GM21737 (cell line): ENCODE data around the gene ATP4A.

Experiments used
- ATAC-seq: cut with Tn5 transposase; IDR thresholded peaks from one replicate; pipeline ENCODE4 v1.9.1; 2021; ENCODE audit warnings: mild to moderate bottlenecking, moderate library complexity; ENCODE audit not compliant: unreplicated experiment

Gene ATP4A

GRCh38 chr19:35529241-35530218, 33.9 kb downstream of the ATP4A start:
- no peak for ATAC-seq

DNA sequence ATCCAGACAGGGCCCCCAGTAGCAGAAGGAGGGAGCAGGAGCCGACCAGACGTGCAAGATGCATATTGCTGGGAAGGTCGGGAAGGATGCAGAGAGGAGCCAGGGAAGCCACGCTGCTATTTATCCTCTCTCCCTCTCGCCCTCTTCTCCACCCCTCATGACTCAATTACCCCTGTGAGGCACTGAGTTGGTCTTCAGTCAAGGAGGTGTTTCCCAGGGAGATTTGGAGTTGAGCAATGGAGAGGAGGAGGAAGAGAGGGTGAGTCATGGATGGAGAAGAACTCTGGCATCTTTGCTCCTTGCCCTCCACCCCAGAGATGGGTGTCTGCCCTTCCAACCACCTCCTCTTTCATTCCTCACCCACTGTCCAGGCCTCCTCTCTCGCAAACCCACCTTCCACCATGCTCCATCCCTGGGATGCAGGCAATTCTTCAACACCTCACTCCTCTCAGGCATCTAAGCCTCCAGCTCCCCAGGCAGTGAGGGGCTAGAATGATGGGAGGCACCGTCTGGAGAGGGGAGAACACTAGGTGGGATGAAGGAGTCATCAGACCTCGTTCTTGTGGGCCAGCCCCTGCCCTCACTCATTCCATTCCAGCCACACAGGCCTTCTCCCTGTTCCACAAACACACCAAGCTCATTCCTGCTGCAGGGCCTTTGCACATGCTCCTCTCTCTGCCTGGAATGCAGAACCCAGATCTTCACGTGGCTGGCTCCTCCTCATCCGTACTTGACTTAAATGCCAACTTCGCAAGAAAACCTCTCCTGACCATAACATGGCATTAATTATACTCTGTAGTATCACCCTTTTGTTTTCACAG, 35.0 kb downstream of the ATP4A start, which contains the start of gene SBSN:
Gene SBSN (minus strand): TSS at position 94 of the 821 bp plus-strand sequence. CDS start 30 bp downstream, at position 64.
- ATAC-seq = no peak

DNA sequence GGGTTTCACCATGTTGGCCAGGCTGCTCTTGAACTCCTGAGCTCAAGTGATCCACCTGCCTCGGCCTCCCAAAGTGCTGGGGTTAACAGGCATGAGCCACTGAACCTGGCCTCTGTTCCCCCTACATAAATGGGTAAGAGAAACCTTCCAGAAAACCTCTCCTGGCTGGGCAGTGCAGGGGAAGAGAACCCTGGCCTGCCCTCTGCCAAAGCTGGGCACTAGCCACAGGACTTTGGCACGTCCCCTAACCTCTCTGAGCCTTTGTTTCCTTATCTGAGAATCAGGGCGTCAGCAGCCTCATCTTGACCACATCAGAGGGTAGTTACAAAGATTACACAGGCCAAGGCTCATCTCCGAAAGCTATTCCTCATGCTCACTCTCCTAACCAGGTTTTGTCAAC, 37.6 kb downstream of the ATP4A start:
- ATAC-seq = no peak

GRCh38 chr19:35524181-35524837, 39.1 kb downstream of the ATP4A start:
- no peak for ATAC-seq

DNA sequence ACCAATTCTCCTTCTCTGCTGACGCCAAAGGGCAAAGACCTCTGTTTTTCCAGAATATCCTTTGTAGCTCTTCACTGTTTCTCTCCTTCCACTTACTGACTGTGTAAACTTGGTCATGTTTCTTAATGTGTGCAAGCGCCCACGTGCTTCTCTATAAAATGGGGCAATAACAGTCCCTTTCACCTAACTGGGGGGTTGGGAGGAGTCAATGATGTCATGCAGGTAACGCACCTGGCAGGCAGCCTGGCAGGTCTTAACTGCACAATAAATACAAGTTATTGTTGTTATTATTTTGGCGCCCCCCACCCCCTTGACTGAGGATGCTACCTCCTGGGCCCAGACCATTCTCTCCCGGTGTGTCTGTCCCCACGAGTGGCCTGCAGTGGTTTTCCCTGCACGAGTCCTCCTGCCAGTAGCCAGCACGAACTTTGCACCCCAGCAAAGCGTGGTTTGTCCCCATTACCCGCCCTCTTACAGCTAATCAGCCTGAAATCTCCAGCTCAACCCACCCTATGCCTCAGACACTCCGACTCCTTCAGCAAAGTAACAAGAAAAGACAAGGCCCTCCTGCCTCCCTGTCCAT, 40.6 kb downstream of the ATP4A start:
- ATAC-seq = no peak

GRCh38 chr19:35521124-35521743, 42.2 kb downstream of the ATP4A start:
- no peak for ATAC-seq

GRCh38 chr19:35519291-35519690, 44.2 kb downstream of the ATP4A start:
- ATAC-seq = no peak

GRCh38 chr19:35518313-35518712, 45.1 kb downstream of the ATP4A start:
- no peak for ATAC-seq

DNA sequence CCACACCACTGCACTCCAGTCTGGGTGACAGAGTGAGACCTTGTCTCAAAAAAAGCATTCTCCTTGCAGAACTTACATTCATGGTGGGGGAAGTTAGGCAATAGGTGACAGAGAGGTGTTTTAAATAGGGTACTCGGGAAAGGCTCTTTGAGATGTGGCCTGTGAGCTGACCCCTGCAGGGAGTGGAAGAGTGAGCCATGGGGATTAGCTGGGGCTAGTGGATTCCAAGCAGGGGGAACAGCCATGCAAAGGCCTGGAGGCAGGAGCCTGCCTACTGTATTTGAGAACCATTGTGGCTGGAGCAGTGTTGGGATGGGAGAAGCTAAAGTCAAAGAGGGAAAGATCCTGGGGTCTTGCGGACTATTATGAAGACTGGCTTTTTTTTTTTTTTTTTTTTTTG, 46.1 kb downstream of the ATP4A start:
- no peak for ATAC-seq

GRCh38 chr19:35516310-35516709, 47.1 kb downstream of the ATP4A start:
- no peak for ATAC-seq

GRCh38 chr19:35514282-35514809, 49.1 kb downstream of the ATP4A start:
- no peak for ATAC-seq

DNA sequence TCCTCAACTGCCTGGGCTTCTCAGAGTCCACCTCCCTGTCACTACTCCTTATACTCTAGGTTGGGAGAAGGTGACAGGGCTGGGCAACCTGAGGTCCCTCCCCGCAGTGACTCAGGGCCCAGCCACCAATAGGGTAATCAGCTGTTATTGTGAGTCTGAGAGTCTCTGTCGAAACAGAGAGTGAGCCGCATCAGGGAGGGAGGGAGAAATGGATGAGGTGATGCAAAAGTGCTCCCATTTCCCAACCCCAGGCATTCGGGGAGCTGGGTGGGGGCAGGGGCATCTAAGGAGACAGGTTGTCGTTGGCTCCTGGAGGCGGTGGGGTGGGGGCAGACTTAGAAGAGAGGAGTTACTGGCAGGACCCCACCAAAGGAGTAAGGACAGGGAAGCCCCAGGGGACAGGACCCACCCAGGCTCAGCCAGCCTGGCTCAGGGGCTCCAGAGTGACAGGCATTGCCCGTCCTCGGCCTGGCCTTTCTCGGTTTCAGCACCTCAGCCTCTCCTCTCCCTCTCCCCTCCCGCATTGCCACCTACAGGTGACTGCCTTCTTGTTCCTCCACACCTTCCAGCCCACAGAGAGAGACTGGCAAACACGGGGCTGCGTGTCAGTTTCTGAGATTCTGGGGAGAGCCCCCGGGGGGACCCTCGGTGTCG, 49.7 kb downstream of the ATP4A start, which contains the start of gene DMKN:
Gene DMKN (minus strand): TSS at position 22 of the 654 bp plus-strand sequence. CDS start 174 bp downstream, outside the sequence.
- ATAC-seq = no peak

GRCh38 chr19:35512831-35513627, 50.4 kb downstream of the ATP4A start:
- ATAC-seq = no peak

GRCh38 chr19:35511337-35511736, 52.1 kb downstream of the ATP4A start:
- ATAC-seq = no peak

- no peak for ATAC-seq
These were observed 52.9 kb downstream of the ATP4A start for GRCh38 chr19:35510626-35510964.

- ATAC-seq = no peak
These were observed 53.4 kb downstream of the ATP4A start for GRCh38 chr19:35509861-35510625.

DNA sequence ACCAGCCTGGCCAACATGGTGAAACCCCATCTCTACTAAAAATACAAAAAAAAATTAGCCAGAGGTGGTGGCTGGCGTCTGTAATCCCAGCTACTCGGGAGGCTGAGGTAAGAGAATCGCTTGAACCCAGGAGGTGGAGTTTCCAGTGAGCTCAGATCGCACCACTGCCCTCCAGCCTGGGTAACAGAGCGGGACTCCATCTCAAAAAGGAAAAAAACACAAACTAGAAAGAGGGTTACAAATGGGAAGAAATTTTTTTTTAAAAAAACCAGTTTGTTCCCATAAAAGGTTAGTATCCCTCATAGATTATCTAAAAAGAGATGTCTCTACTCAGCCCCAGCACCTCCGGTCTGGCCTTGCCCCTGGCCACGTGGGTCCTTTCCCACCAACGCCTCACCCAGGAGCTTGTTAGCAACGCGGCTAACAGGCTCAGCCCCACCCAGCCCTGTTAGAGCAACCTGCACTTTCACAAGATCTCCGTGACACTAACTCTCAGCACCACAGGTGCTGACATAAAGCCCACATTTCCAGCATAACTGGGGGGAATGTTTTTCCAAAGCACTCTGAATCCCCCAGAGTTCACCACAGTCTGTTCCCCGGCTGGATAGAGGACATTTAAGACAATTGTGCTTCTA, 54.3 kb downstream of the ATP4A start:
- ATAC-seq = no peak
